H1 (cell line): ENCODE results near the gene FRRS1. TPM values are rescaled to one million over a fixed set of nuclear protein-coding genes. Genes with fewer than 3 reads are reported as not detected.

Source experiments
- BCL11A ChIP-seq, 2 experiments: IDR thresholded peaks; one replicate each; pipeline ENCODE4 v1.6.1; 2011; ENCODE audit warnings: low read depth in 2 of 2, low read length in 2 of 2, mild to moderate bottlenecking in 2 of 2
- MAX ChIP-seq: IDR thresholded peaks from 2 replicates; pipeline ENCODE4 v1.6.1; 2012; ENCODE audit warnings: inconsistent platforms
- polyA plus RNA-seq, 7 experiments: library from polyadenylated mRNA; depleted of rRNA in 3 of 7; stranded (reverse) in 5 of 7; unstranded in 2 of 7; fragments of >200 nt in 5 of 7; fragments of 200-250 nt in 2 of 7; gene quantifications; 1 replicate in 5 of 7; 2 replicates in 1 of 7; 4 replicates in 1 of 7; pipeline versions ENCODE4 v1.2.1 to v1.2.3, GENCODE V29; 2011 to 2013; ENCODE audit warnings: missing spikeins in 2 of 7, mixed read lengths in 2 of 7
- small RNA-seq: library from polyadenylated mRNA; stranded (forward); fragments of <200 nt; extraction: miRNeasy Mini kit (QIAGEN cat#:217004); gene quantifications from one replicate; pipeline ENCODE3, GENCODE V24; 2013; ENCODE audit not compliant: insufficient read depth
- total RNA-seq: library from RNA; stranded (reverse); fragmentation: NEBNext Ultra II Directional; extraction: Animal tissue kit (Norgen Biotek cat#: 25700); gene quantifications from 2 replicates; pipeline ENCODE4 v1.2.1, GENCODE V29; 2021

Gene FRRS1
- total and polyA plus RNA-seq, 2 of the 8 experiments (the other 6 are each of a cell fraction or from before 2014, with no cell fraction given), result 3.5 to 6.5 TPM

- no peak for TF ChIP-seq MAX
- TF ChIP-seq BCL11A (IDR thresholded peaks at IDR 0.05; ENCODE audit: low read depth in 2 of 2, low read length in 2 of 2), result no peak
Measured at GRCh38 chr1:99659755-99660210, 106.7 kb downstream of the FRRS1 start (continued).

Small RNAs within 50 kb of the gene (small RNA-seq; reads per million reads assigned to genes)
- gene RF00019 (not detected), gene RNU4-75P (not detected)

Other genes with a start within 250 kb of the FRRS1 start
- gene PALMD, start 120.5 kb downstream of the FRRS1 start, total RNA-seq, result not detected in 2 replicates
- gene PALMD, start 120.5 kb downstream of the FRRS1 start, polyA plus RNA-seq (2011; rRNA removed), result not detected in 2 replicates
- 19.2 and 19.3 TPM in 2 replicates for gene AGL, start 83.7 kb upstream of the FRRS1 start, total RNA-seq
- gene AGL, start 83.7 kb upstream of the FRRS1 start, polyA plus RNA-seq (2011; rRNA removed), result 2.0 and 2.7 TPM in 2 replicates
- 12.5 and 13.8 TPM in 2 replicates for gene SLC35A3, start 203.4 kb upstream of the FRRS1 start, total RNA-seq
- gene SLC35A3, start 203.4 kb upstream of the FRRS1 start, polyA plus RNA-seq (2011; rRNA removed), result 2.6 and 3.0 TPM in 2 replicates